ENCODE data around the gene ZNF81. TPM values are rescaled to one million over a fixed set of nuclear protein-coding genes. Genes with fewer than 3 reads are reported as not detected.

Gene ZNF81
- total RNA-seq, 1 experiment from 2014 or later, result 1.4 TPM

Other genes starting within 250 kb of the ZNF81 start
- gene SYN1, start 217.0 kb upstream of the ZNF81 start, total RNA-seq (2014; rRNA removed; shearing (Covaris generic)), result 0.61 TPM in 1 of 2 replicates, not detected in the other
- 0.27 TPM in 1 of 2 replicates, not detected in the other for gene CFP, start 207.0 kb upstream of the ZNF81 start, total RNA-seq (2014; rRNA removed; shearing (Covaris generic))
- 31.8 and 40.6 TPM in 2 replicates for gene ELK1, start 186.3 kb upstream of the ZNF81 start, total RNA-seq (2014; rRNA removed; shearing (Covaris generic))
- gene UXT, start 177.7 kb upstream of the ZNF81 start, total RNA-seq (2014; rRNA removed; shearing (Covaris generic)), result 82.2 and 96.2 TPM in 2 replicates
- gene ZNF182, start 167.1 kb downstream of the ZNF81 start, total RNA-seq (2014; rRNA removed; shearing (Covaris generic)), result 5.0 and 7.9 TPM in 2 replicates
- not detected in 2 replicates for gene SPACA5, start 170.1 kb downstream of the ZNF81 start, total RNA-seq (2014; rRNA removed; shearing (Covaris generic))
- gene ZNF630, start 234.7 kb downstream of the ZNF81 start, total RNA-seq (2014; rRNA removed; shearing (Covaris generic)), result 0.12 TPM in 1 of 2 replicates, not detected in the other